Common myeloid progenitor, CD34-positive (primary cell): ENCODE measurements around the gene PRKCQ.

ENCODE experiments used
- CTCF ChIA-PET: fragments of 350-600 bp; sonication (Branson Sonifier 250); formaldehyde crosslinking; loops from one replicate; lab custom pipeline; 2021; ENCODE audit warnings: antibody characterized with exemption; lab: Charles Lee
- POLR2A ChIA-PET: fragments of 350-600 bp; sonication (Branson Sonifier 250); formaldehyde crosslinking; loops from one replicate; lab custom pipeline; 2021; ENCODE audit warnings: antibody characterized with exemption; lab: Charles Lee
- DNase-seq, 3 donors: peaks; one replicate each; pipeline versions ENCODE4 v3.0.0 to v3.0.0-alpha.2; 2013
- H3K27ac ChIP-seq, 2 experiments: 1 replicate in 1 of 2; 2 replicates in 1 of 2; pipeline ENCODE4 v1.7.0; 2013; ENCODE audit warnings: inconsistent platforms in 2 of 2, low read length in 2 of 2, mild to moderate bottlenecking in 2 of 2, low read depth in 1 of 2, moderate library complexity in 1 of 2; ENCODE audit not compliant: severe bottlenecking in 2 of 2, insufficient read depth in 1 of 2, poor library complexity in 1 of 2
- H3K27me3 ChIP-seq, 5 experiments: replicated peaks in 2 of 5; 1 replicate in 3 of 5; 2 replicates in 2 of 5; pipeline versions ENCODE4 v1.6.1 to v1.7.0; 2013; ENCODE audit warnings: low read length in 4 of 5, mild to moderate bottlenecking in 2 of 5, moderate library complexity in 2 of 5, inconsistent platforms in 1 of 5; ENCODE audit not compliant: insufficient read depth in 5 of 5, control insufficient read depth in 4 of 5
- H3K36me3 ChIP-seq, 4 experiments: 1 replicate in 2 of 4; 2 replicates in 2 of 4; pipeline versions ENCODE4 v1.6.1 to v1.7.0; 2013; ENCODE audit warnings: low read length in 3 of 4, control low read depth in 1 of 4, mild to moderate bottlenecking in 1 of 4; ENCODE audit not compliant: control insufficient read depth in 4 of 4, insufficient read depth in 4 of 4
- H3K4me1 ChIP-seq, 4 experiments: 1 replicate in 3 of 4; 2 replicates in 1 of 4; pipeline versions ENCODE4 v1.6.1 to v1.7.1; 2013; ENCODE audit warnings: low read length in 3 of 4, mild to moderate bottlenecking in 3 of 4, control low read depth in 1 of 4, inconsistent platforms in 1 of 4, moderate library complexity in 1 of 4; ENCODE audit not compliant: control insufficient read depth in 4 of 4, insufficient read depth in 4 of 4; ENCODE audit errors: control extremely low read depth in 1 of 4
- H3K4me3 ChIP-seq, 7 experiments: 1 replicate in 4 of 7; 2 replicates in 3 of 7; pipeline versions ENCODE4 v1.5.1 to v1.7.0; 2013; ENCODE audit warnings: mild to moderate bottlenecking in 7 of 7, low read length in 6 of 7, moderate library complexity in 6 of 7, inconsistent platforms in 2 of 7, low read depth in 2 of 7, control low read depth in 1 of 7; ENCODE audit not compliant: insufficient read depth in 4 of 7, control insufficient read depth in 1 of 7; ENCODE audit errors: extremely low read depth in 1 of 7
- H3K9me3 ChIP-seq, 5 experiments: 1 replicate in 4 of 5; 2 replicates in 1 of 5; pipeline versions ENCODE4 v1.6.1 to v1.7.1; 2013; ENCODE audit warnings: low read length in 4 of 5, mild to moderate bottlenecking in 2 of 5, inconsistent platforms in 1 of 5, low read depth in 1 of 5, moderate library complexity in 1 of 5; ENCODE audit not compliant: control insufficient read depth in 4 of 5, insufficient read depth in 2 of 5; ENCODE audit errors: control extremely low read depth in 1 of 5
- WGBS: methylation state at CpG from one replicate; pipeline ENCODE4 v1.1.5; 2013; ENCODE audit not compliant: insufficient coverage; 5-methylcytosine and 5-hydroxymethylcytosine counted together

Gene PRKCQ

GRCh38 chr10:6567203-6567703 lies 12.8 kb downstream of the PRKCQ start:
- Histone ChIP-seq H3K27ac (no peak overlapping the region), H3K4me3 (no peak overlapping the region), H3K27me3 (no peaks in the 10 kb centered on the region), H3K4me1 (peaks cover 6 to 45% (median 36%) of the 10 kb centered on the region in 4 experiments), H3K9me3 (no peaks in the 10 kb centered on the region), H3K36me3 (peaks cover 0 to 10% (median 4%) of the 10 kb centered on the region in 4 experiments)
- POLR2A ChIA-PET = no interaction called here
- no peak for DNase-seq
- 90% methylated on average over 5 of the region's 5 CpGs for WGBS
- CTCF ChIA-PET = interaction anchor here (0.7 to 1.4 kb wide), 7 partner anchors 10 to 121 kb away, joined by 3 to 5 read pairs (median 4); no protein-coding TSS in a partner anchor

DNA sequence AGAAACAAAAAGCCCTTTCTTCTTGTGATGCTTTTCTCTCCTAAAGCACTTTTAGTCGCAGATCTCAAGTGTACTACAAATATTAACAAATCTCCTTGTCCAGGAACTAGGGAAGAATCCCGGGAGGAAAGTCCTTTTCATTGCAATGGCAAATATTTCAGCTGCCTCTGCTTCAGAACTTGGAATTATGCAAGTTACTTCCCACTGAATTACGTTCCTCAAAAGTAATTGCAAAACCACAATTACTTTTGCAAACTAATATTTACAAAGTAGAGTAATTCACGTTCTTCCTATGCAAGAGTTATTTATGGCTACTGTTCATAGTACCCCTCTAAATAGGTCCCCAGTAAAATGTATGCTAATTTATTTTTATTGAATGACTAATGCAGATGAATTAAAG lies 14.5 kb downstream of the PRKCQ start:
- DNase-seq = peak in 1 of 3 donors; percentile 32
- Histone ChIP-seq H3K27ac (peak overlapping the region in 1 of 2 experiments; percentile 44), H3K9me3 (no peaks in the 10 kb centered on the region), H3K36me3 (peaks cover 0 to 7% (median 3%) of the 10 kb centered on the region in 4 experiments), H3K27me3 (no peaks in the 10 kb centered on the region), H3K4me1 (peaks cover 6 to 56% (median 44%) of the 10 kb centered on the region in 4 experiments), H3K4me3 (no peak overlapping the region)
- ChIA-PET POLR2A (no interaction called here), CTCF (interaction anchor here (1.4 kb wide), 1 partner anchor 119 kb away, joined by 4 read pairs; no protein-coding TSS in a partner anchor)
- WGBS = 96% methylated on average over 2 of the region's 4 CpGs

GRCh38 chr10:6564367-6564766 lies 15.7 kb downstream of the PRKCQ start:
- peaks cover 6 to 56% (median 40%) of the 10 kb centered on the region in 4 experiments for H3K4me1 ChIP-seq
- 71% methylated on average over 4 of the region's 5 CpGs for WGBS

GRCh38 chr10:6563731-6564130 lies 16.3 kb downstream of the PRKCQ start:
- WGBS = 93% methylated on average over 6 of the region's 6 CpGs
- ChIA-PET CTCF (interaction anchor here (0.6 to 1.8 kb wide), 9 partner anchors 8 to 101 kb away, joined by 3 to 9 read pairs (median 4); partner anchors contain the start of gene PRKCQ), POLR2A (no interaction called here)
- H3K36me3 ChIP-seq = no peaks in the 10 kb centered on the region
- peaks cover 6 to 62% (median 41%) of the 10 kb centered on the region in 4 experiments for H3K4me1 ChIP-seq
- peak overlapping the region; percentile 7 to 65 for H3K27ac ChIP-seq
- no peak for DNase-seq
- no peaks in the 10 kb centered on the region for H3K9me3 ChIP-seq
- H3K4me3 ChIP-seq = no peak overlapping the region
- no peaks in the 10 kb centered on the region for H3K27me3 ChIP-seq

More at GRCh38 chr10:6564367-6564766, 15.7 kb downstream of the PRKCQ start:
- CTCF ChIA-PET = interaction anchor here (0.7 to 1.8 kb wide), 6 partner anchors 12 to 92 kb away, joined by 3 to 6 read pairs (median 4); partner anchors contain the start of gene PRKCQ
- H3K27ac ChIP-seq = no peak overlapping the region
- no peaks in the 10 kb centered on the region for H3K9me3 ChIP-seq
- POLR2A ChIA-PET = no interaction called here
- peak in 1 of 3 donors; percentile 55 for DNase-seq
- no peak overlapping the region for H3K4me3 ChIP-seq
- H3K36me3 ChIP-seq = peaks cover 0 to 3% (median 0%) of the 10 kb centered on the region in 4 experiments
- no peaks in the 10 kb centered on the region for H3K27me3 ChIP-seq

- Histone ChIP-seq H3K36me3 (no peaks in the 10 kb centered on the region), H3K4me3 (peak overlapping the region in 5 of 7 experiments; percentile 15 to 70 (median 44)), H3K27ac (peak overlapping the region in 1 of 2 experiments; percentile 65), H3K4me1 (peaks cover 6 to 67% (median 44%) of the 10 kb centered on the region in 4 experiments), H3K27me3 (no peaks in the 10 kb centered on the region), H3K9me3 (no peaks in the 10 kb centered on the region)
- ChIA-PET POLR2A (no interaction called here), CTCF (interaction anchor here (0.6 to 1.9 kb wide), 7 partner anchors 9 to 100 kb away, joined by 3 to 9 read pairs (median 6); no protein-coding TSS in a partner anchor)
- peak in 2 of 3 donors; percentile 51 to 68 for DNase-seq
- 21% methylated on average over 5 of the region's 7 CpGs for WGBS
Observed at GRCh38 chr10:6563075-6563474, 17.0 kb downstream of the PRKCQ start.

DNA sequence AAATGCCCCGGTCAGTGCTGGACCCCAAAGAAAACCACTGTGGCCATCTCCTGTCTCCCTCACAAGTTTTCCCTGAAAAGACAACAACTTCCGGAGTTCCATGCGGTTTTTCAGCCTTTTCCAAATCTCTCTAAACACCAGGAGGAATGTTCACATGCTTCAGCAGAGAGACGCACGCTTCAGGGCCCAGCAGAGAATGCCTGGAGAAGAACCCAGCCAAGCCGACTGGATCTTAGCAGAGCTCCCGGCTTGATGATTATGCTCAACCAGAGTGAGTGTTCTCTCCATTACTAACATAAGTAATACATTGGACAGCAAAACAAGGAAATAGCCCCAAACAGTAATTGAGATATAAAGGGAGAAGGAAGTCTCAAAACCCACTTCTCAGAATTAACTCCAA lies 17.9 kb downstream of the PRKCQ start:
- Histone ChIP-seq H3K27me3 (no peaks in the 10 kb centered on the region), H3K36me3 (no peaks in the 10 kb centered on the region), H3K9me3 (no peaks in the 10 kb centered on the region), H3K4me3 (peak overlapping the region in 5 of 7 experiments; percentile 19 to 70 (median 55)), H3K4me1 (peaks cover 6 to 67% (median 44%) of the 10 kb centered on the region in 4 experiments), H3K27ac (peak overlapping the region; percentile 18 to 65)
- WGBS = 33% methylated on average over 3 of the region's 7 CpGs
- peak in 1 of 3 donors; percentile 29 for DNase-seq
- POLR2A ChIA-PET = no interaction called here
- CTCF ChIA-PET = interaction anchor here (1.5 to 1.9 kb wide), 4 partner anchors 10 to 99 kb away, joined by 3 to 9 read pairs (median 7); no protein-coding TSS in a partner anchor

GRCh38 chr10:6561552-6561951 lies 18.5 kb downstream of the PRKCQ start:
- POLR2A ChIA-PET = interaction anchor here (0.6 kb wide), 1 partner anchor 16 kb away, joined by 7 read pairs; no protein-coding TSS in a partner anchor
- Histone ChIP-seq H3K4me3 (peak overlapping the region in 2 of 7 experiments; percentile 55 to 69), H3K36me3 (no peaks in the 10 kb centered on the region), H3K27ac (peak overlapping the region in 1 of 2 experiments; percentile 65), H3K9me3 (no peaks in the 10 kb centered on the region), H3K4me1 (peaks cover 6 to 67% (median 46%) of the 10 kb centered on the region in 4 experiments), H3K27me3 (no peaks in the 10 kb centered on the region)
- 17% methylated on average over 2 of the region's 4 CpGs for WGBS
- peak in 1 of 3 donors; percentile 39 for DNase-seq
- CTCF ChIA-PET = interaction anchor here (0.5 to 1.9 kb wide), 4 partner anchors 15 to 38 kb away, joined by 3 to 7 read pairs (median 3); no protein-coding TSS in a partner anchor
